HG03354 (cell line): ENCODE measurements around the gene KRTAP12-4.
"Not testable (repeated sequence)": the region's sequence is repeated elsewhere in the genome, so short reads cannot be mapped to it uniquely, and the experiment has no call there.

ENCODE experiments used
- ATAC-seq: cut with Tn5 transposase; IDR thresholded peaks from one replicate; pipeline ENCODE4 v1.9.1; 2021; ENCODE audit warnings: mild to moderate bottlenecking; ENCODE audit not compliant: unreplicated experiment, poor library complexity, severe bottlenecking

The KRTAP12-4 gene

DNA sequence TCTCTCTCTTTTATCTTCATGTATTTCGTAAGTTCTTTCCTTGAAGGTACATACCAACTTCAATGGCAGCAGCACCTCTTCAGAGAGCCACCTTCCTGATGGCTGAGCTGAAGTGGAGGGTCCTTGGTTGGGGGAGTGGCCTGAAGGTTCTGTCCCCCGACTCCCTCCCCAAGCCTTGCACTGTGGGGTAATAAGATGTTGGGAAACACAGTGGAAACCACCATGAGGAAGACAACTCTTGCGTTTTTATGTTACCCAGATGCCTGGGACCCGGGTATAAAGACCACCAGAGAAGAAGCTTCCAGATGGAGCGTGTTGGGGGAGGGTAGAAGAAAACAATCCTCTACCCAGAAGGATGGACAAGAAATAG lies 4.1 kb upstream of the KRTAP12-4 start:
- no peak for ATAC-seq

DNA sequence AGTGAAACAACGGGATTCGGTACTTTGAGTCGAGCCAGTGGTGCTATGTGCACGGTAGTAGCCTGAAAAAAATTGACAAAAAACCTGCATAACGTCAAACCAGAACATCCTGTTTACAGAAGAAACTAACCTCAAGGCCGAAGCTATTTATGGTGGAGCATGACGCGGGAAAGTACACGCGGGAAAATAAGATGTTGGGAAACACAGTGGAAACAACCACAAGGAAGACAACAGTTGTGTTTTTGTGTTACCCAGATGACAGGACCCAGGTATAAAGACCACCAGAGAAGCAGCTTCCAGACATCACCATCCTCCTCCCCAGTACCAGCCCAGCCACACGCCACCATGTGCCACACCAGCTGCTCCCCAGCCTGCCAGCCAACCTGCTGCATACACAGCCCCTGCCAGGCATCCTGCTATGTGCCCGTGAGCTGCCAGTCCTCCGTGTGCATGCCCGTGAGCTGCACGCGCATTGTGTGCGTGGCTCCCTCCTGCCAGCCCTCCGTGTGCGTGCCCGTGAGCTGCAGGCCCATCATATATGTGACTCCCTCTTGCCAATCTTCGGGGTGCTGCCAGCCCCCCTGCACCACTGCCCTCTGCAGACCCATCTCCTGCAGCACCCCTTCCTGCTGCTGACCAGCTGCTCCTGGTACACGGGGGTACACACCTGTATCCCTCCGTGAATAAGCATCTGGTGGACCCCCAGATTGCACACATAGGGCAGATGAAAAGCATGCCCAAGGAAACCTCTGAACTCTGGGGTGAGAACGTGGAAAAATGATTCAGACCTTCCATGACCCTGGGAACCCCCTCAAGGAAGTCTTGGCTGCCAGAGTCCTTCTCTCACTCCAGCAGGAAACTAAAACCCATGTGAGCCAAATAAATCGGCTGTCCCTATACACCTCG lies 3.4 kb upstream of the KRTAP12-4 start, which contains the start of gene KRTAP12-3:
Gene KRTAP12-3 (plus strand): TSS at position 298 of the 906 bp plus-strand sequence. CDS start 48 bp downstream, at position 346.
- no peak for ATAC-seq

DNA sequence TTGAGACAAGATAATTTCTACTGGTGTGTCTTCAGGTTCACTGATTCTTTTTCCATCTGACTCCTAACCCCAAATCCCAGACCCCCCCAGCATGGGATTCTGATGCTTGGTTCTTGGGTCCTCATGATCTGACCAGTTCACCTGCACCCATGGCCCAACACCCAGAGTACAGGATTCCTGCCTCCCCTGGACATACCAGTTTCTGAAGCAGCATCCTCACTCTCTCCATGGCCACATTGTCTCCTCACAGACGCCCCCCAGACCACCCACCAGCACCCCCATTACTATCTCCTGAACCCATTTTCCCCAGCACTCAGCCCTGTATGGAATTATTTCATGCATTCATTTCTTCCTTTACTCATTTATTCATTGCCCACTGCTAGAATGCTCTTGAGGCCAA lies 2.4 kb upstream of the KRTAP12-4 start:
- no peak for ATAC-seq

DNA sequence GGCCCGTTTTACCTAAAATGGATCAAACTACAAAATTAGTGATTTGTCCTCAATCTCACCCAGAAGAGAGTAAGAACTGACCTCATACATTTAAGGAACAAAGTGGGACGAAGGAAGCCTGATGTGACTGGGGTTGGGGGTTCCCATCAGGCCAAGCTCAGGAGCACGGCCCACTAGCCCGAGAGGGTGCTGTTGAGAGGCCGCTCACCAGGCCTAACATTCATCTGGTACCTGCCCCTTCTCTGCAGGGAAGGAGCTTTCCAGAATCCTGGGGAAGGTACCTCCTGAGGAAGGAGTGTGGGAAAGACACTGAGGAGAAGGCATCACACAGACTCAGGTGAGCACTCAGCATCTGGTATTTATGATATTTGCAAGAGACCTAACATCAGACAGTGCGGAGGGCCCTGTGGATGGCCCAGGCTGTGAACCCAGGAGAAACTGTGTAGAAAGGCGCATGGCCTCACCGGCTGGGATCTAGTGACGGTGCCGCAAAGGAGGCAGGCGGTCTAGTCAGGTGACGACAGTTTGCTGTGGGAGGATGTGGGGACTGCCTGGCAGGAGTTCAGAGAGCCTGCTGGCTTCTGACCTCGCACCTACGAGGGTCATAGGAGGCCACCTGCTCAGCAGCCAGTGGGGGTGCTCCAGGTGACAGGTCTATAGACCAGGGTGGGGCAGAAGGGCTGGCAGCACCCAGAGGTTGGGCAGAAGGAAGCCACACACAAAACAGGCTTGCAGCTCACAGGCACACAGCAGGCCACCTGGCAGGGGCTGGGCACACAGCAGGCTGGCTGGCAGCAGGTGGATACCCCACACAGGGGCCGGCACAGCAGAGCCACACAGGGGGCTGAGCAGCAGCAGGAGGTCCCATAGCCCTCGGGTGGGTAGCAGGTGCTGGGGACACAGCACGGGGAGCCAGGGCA lies 543 bp downstream of the KRTAP12-4 start:
- ATAC-seq, result no peak

DNA sequence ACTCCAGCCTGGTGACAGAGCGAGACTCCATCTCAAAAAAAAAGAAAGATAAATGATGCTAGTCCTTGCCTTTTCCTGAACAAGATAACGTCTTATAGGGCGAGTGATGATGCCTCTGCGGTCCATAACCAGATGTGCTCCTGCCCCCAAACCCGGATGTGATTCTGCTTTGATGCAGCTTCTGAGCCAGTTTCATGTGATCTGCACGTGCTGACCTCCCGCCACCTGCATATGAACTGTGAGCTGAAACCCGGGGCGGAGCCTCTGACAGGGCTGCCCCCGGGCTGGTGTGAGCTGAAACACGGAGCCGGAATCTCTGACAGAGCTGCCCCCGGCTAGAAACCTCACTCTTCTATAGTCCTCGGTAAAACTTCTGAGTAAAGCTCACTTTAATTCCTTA lies 1.3 kb downstream of the KRTAP12-4 start:
- ATAC-seq, result no peak

DNA sequence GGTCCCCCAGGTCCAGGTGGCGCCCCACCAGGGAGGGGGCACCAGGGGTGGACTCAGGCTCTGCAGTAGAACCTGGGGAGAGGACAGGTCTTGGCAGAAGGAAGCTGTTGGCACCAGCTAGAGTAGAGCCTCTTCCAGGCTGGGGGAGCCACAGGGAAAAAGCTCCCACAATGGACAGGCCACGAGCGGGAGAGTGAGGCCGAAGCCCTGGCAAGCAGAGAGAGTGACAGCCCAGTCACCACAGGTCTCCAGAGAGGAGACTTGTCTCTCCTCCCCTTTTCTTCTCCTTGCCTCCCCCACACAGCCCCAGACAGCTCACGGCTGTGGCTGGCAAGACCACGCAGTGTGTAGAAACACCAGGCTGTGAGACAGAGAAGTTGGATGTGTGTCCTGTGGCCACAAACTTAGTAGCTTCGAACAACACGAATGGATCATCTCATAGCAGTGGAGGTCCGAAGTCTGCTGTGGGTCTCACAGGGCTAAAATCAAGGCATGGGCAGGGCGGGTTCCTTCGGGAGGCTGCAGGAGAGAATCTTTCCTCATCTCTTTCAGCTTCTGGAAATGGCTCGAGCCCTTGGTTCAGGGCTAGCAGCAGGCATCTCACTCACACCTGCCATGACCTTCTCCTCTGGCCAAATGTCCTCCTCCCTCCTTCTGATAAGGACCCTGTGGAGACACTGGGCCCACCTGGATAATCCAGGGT lies 3.3 kb downstream of the KRTAP12-4 start:
- ATAC-seq, result no peak

DNA sequence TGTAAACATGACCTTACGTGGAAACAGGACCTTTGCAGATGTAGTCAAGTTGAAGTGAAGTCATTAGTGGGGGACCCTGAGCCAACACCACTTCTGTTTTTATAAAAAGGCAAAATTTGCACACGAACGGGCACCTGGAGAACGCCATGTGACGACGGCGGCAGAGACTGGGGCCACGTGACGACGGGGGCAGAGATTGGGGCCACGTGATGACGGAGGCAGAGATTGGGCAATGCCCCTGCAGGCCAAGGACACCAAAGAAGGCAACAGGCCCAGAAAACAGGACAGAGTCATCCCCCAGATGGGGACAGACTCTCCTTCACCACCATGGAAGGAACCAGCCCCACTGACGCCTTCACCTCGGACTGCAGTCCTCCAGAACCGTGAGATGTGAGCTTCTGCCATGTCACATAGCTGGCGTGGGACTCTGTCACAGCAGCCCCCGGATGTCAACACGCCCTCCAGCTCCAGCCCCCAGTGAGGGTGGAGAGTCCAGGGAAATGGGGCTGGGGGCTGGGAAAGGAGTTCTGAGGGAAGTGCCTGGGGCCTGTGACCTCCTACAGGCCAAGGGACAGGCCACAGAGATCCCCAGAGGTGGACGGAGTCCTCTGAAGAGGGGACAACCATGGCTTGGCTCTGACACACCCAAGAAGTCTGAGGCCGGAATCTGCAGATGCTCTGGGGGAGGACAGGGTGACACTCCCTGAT lies 4.0 kb downstream of the KRTAP12-4 start:
- ATAC-seq, result no peak

DNA sequence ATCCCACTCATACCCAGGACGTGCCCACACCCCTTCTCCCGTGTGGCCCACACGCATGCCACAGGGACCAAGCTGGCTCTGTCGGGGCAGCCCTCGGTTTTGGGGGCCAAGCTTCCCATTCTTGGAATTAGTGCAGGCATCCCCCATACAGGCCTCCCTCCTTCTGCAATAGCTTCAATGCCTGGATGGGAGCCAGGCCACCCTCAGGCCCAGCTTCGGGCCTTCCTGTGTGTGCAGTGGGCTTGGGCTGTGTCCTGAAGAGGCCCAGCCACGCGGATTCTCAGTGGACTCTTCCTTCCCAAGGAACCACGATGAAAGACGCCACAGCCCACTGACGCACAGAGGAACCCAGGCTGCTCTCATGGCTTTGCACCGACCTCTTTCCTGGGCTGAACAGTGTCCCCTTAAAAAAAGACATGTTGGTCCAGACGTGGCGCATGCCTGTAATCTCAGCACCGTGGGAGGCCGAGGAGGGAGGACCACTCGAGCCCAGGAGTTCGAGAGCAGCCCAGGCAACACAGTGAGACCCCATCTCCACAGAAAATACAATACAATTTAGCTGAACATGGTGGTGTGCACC lies 4.8 kb downstream of the KRTAP12-4 start:
- ATAC-seq, result no peak

DNA sequence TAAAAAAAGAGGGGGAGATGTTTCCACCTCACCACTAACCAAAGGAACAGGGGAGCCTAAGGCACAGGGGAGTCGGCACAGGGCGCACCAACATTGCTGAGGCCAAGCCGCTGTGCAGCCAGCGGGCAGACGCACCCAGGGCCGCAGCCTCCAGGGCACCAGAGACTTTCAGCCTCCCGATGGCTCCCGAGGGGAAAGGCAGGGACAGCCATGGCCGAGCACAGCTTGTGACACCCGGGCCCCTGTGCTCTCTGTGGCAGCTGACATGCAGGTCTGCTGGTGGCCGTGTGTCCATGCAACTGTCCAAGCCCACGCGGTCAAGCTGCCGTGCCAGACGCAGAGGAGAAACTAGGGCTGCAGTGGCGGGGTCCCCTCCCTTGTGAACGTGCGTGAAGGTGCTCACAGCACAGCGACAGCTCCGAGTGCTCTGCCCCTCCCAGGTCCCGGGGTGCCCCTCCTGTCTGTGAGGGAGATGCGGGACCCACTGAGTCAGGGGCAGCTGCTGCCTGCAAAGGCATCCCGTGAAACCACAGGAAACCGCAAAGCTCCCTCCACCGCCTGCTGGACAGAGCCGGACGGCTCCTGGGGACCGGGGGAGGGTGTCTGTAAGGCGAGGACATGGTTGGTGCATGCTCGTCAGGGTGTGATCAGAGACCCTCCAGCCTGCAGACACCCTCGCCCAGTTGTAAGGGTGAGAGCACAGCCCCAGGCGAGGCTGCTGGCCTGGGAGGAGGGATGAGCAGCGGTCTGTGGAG lies 5.7 kb downstream of the KRTAP12-4 start:
- ATAC-seq, result no peak

DNA sequence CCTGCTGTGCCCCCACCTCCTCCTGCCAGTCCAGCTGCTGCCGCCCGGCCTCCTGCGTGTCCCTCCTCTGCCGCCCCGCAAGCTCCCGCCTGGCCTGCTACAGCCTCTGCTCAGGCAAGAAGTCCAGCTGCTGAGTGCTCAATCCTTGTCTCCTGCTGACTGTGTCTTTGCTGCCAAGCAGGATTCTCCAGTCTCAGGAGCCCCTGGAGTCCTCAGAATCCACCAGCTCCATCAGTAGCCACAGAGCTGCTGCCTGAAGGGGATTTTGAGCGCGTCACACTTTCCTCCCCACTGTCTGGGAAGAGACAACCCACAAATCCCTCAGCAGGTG lies 7.3 kb downstream of the KRTAP12-4 start:
- ATAC-seq, result no peak

DNA sequence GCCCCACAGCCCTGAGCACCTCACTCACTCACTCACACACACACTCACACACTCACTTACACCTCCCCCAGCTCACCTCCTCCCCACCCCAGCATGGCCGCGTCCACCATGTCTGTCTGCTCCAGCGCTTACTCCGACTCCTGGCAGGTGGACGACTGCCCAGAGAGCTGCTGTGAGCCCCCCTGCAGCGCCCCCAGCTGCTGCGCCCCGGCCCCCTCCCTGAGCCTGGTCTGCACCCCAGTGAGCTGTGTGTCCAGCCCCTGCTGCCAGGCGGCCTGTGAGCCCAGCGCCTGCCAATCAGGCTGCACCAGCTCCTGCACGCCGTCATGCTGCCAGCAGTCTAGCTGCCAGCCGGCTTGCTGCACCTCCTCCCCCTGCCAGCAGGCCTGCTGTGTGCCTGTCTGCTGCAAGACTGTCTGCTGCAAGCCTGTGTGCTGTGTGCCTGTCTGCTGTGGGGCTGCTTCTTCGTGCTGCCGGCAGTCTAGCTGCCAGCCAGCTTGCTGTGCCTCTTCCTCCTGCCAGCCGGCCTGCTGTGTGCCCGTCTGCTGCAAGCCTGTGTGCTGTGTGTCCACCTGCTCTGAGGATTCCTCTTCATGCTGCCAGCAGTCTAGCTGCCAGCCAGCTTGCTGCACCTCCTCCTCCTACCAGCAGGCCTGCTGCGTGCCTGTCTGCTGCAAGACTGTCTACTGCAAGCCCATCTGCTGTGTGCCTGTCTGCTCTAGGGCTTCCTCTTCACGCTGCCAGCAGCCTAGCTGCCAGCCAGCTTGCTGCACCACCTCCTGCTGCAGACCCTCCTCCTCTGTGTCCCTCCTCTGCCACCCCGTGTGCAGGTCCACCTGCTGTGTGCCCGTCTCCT lies 7.9 kb downstream of the KRTAP12-4 start, which contains the start of gene KRTAP10-11:
Gene KRTAP10-11 (plus strand): TSS at position 49 of the 856 bp plus-strand sequence. CDS start 45 bp downstream, at position 94.
- not testable (repeated sequence) for ATAC-seq

DNA sequence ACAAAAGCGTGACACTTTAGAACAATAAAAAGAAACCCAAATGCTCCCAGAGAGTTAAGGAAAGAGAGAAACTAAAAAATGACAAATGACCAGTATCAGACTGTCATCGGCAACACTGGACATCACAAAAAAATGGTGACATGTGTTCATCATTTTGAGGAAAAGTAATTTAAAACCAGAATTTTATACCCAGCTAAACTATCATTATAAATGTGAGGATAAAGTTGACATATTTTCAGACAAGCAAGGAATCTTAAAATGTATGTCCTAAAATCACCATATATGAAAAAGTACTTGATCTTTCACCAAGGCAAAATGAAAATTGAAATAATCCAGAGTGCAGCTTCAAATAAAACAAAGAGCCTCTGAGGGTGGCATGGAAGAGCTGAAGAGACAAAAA lies 9.6 kb downstream of the KRTAP12-4 start:
- ATAC-seq, result no peak

DNA sequence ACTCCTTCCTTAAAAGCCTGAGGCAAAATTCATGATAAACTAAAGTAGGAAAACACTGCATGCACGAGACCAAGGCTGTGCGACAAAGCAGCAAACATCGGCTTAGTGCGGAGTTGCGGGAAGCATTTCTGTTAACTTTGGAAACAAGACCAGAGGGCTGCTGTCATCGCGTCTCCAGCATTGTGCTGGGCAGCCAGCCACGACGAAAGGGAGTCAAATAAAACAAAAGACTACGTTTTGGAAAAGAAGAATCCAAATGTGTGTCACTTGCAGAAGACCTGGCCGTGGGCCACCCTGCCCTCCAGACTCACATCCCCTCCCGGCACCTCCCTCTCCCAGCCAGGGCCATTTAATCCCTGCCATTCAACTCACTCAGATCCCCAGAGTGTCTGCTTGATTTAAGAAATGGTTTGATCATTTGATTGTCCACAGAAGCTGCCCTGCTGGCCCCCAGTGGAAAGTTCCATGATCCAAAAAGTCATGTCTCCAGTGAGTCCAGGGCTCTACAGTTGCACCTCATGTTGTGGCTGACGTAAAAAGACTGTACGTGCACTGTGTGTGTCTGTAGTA lies 10.6 kb downstream of the KRTAP12-4 start:
- ATAC-seq, result no peak

DNA sequence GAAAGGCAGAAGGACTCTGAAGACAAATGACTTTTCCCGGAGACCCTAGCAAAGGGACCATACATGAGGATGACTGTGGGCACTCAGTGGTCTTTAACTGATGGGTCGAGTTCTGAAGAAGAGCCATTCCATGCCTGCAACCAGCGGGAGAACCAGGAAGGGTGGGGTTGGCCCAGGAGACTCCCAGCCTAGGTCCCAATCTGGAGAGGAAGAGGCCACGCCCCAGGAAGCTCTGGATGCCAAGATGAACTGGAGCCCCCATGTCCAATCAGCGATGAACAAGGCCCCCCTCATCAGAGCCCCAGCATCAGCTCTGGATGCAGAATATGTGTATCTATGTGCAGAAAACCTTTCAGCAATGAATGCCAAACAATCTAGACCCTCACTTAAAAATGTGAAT lies 13.7 kb downstream of the KRTAP12-4 start:
- ATAC-seq, result no peak

DNA sequence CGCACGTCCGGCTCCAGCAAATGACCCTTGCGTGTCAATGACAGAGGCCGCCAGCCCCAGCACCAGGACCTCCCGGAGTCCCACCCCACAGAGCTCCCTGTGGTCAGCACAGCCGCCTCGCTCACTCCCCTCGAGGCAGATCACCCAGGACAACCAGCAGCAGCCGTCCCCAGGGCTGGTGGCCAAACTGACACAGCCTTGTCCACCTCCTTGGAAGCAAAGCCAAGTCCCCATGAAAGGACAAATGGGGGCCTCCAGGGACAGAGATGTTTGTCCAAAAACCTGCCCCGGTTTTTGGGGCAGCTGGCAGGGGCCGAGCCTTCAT lies 15.2 kb downstream of the KRTAP12-4 start:
- no peak for ATAC-seq

DNA sequence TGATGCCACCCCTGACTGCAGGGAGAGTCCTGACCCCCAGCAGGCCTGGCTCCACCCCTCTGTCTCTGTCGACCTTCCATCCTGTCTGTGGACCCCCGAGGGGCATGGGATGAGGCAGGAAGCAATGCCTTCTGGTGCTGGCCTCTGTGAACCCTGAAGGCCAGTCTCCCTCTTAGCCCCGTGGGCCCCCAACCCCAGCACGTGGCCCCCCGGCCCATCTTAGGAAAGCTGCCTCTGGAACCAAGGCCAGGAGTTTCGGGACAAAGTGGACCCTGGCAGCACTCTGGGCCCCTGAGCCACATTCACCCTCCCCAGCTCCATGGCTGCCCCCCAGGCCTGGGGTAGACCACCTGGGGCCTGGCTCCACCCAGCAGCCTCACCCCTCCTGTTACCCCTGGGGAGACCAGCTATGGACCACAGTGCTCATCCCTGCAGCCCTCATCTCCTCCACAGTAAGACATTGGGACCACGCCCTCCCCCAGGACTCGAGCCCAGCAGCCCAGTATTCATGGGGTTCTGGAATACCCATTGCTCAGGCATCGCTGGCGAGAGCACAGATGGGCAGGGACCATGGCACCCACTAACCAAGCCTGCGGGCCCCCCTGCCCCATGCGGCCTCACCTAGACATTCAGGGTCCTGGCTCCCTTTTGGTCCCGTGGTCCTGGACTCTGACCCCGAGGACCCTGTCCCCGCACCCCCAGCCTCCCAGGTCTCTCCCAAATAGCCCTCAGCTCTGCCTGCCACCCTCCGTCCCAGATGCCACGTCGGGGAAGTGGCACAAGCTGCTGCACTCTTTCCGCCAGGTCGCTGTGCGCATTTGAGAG lies 15.7 kb downstream of the KRTAP12-4 start:
- not testable (repeated sequence) for ATAC-seq
